GM12874 (cell line): ENCODE measurements around the gene PDZD2.

Experiments
- TF ChIP-seq, protein P1 (sequence below): IDR thresholded peaks from 2 replicates; pipeline ENCODE4 v1.5.1; 2011; ENCODE audit warnings: low read depth, mild to moderate bottlenecking, control low read depth, low read length, moderate library complexity; ENCODE audit not compliant: insufficient read depth

Gene PDZD2

DNA sequence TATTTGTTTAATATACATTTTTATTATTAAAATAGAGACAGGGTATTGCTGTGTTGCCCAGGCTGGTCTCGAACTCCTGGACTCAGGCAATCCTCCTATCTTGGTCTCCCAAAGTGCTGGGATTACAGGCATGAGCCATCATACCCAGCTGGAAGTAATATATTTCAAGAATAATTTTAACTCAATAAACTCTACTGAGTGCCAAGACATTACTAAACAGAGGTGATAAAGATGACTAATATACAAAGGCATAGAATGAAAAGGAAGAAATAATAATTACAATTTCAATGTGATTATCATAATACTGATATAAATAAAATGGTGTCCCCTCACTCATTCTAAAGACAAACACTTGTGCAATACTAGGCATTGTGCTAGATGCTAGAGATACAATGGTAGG is 521.3 kb downstream of the PDZD2 start:
- TF ChIP-seq, protein P1, sequence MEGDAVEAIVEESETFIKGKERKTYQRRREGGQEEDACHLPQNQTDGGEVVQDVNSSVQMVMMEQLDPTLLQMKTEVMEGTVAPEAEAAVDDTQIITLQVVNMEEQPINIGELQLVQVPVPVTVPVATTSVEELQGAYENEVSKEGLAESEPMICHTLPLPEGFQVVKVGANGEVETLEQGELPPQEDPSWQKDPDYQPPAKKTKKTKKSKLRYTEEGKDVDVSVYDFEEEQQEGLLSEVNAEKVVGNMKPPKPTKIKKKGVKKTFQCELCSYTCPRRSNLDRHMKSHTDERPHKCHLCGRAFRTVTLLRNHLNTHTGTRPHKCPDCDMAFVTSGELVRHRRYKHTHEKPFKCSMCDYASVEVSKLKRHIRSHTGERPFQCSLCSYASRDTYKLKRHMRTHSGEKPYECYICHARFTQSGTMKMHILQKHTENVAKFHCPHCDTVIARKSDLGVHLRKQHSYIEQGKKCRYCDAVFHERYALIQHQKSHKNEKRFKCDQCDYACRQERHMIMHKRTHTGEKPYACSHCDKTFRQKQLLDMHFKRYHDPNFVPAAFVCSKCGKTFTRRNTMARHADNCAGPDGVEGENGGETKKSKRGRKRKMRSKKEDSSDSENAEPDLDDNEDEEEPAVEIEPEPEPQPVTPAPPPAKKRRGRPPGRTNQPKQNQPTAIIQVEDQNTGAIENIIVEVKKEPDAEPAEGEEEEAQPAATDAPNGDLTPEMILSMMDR: no peak
